Tibial nerve (tissue), 4 donors: Measurements from ENCODE around the gene DHX58. TPM values are rescaled to one million over a fixed set of nuclear protein-coding genes. Genes with fewer than 3 reads are reported as not detected.
A peak's percentile ranks its signal among the peaks of the same experiment; 100 is the strongest.

Experiments
- DNase-seq, 2 donors: peaks; one replicate each; pipeline ENCODE4 v3.0.0-alpha.2; 2019; ENCODE audit warnings: low spot score in 2 of 2
- H3K27ac ChIP-seq, 4 donors: fragments of 200-600 bp; sonication (generic) in 3 of 4; one replicate each; pipeline ENCODE4 v1.5.1; 2017 to 2019; ENCODE audit warnings: mild to moderate bottlenecking in 1 of 4
- H3K27me3 ChIP-seq, 2 donors: fragments of 200-600 bp; sonication (generic) in 1 of 2; one replicate each; pipeline versions ENCODE4 v1.5.1 to v1.6.0; 2017 to 2019
- H3K36me3 ChIP-seq, 3 donors: fragments of 200-600 bp; sonication (generic); one replicate each; pipeline ENCODE4 v1.5.1; 2018 to 2019
- H3K4me1 ChIP-seq, 4 donors: fragments of 200-600 bp; sonication (generic) in 3 of 4; one replicate each; pipeline ENCODE4 v1.5.1; 2017 to 2019
- H3K4me3 ChIP-seq, 4 donors: fragments of 200-600 bp; sonication (generic) in 3 of 4; one replicate each; pipeline ENCODE4 v1.5.1; 2017 to 2019; ENCODE audit warnings: mild to moderate bottlenecking in 1 of 4, moderate library complexity in 1 of 4
- H3K9me3 ChIP-seq, 4 donors: fragments of 200-600 bp; sonication (generic) in 3 of 4; one replicate each; pipeline ENCODE4 v1.5.1; 2017 to 2019
- CTCF ChIP-seq, 5 experiments: fragments of 200-600 bp in 3 of 5; fragments of 450-650 bp in 2 of 5; sonication (generic) in 3 of 5; IDR thresholded peaks; one replicate each; pipeline ENCODE4 v1.5.1; 2016 to 2019; ENCODE audit warnings: antibody characterized with exemption in 5 of 5, mild to moderate bottlenecking in 3 of 5, moderate library complexity in 2 of 5
- EP300 ChIP-seq, 2 donors: sonication (generic); formaldehyde crosslinking; IDR thresholded peaks; one replicate each; pipeline ENCODE4 v1.6.1; 2017; ENCODE audit warnings: antibody characterized with exemption in 2 of 2, mild to moderate bottlenecking in 1 of 2
- POLR2A ChIP-seq, 2 donors: fragments of 450-650 bp; IDR thresholded peaks; one replicate each; pipeline ENCODE4 v1.6.1; 2017; ENCODE audit warnings: antibody characterized with exemption in 2 of 2, mild to moderate bottlenecking in 2 of 2, moderate library complexity in 2 of 2
- WGBS, 2 donors: methylation state at CpG; one replicate each; pipeline ENCODE4 v1.1.5; 2018; 5-methylcytosine and 5-hydroxymethylcytosine counted together
- total RNA-seq, 4 donors: library from RNA; depleted of rRNA; stranded (reverse); fragments of >200 nt; gene quantifications; one replicate each; pipeline ENCODE4 v1.1.0, GENCODE V29; 2016

The DHX58 gene
- total RNA-seq, 4 donors from 2014 or later, result 15.9 to 29.4 (median 21.7) TPM

DNA sequence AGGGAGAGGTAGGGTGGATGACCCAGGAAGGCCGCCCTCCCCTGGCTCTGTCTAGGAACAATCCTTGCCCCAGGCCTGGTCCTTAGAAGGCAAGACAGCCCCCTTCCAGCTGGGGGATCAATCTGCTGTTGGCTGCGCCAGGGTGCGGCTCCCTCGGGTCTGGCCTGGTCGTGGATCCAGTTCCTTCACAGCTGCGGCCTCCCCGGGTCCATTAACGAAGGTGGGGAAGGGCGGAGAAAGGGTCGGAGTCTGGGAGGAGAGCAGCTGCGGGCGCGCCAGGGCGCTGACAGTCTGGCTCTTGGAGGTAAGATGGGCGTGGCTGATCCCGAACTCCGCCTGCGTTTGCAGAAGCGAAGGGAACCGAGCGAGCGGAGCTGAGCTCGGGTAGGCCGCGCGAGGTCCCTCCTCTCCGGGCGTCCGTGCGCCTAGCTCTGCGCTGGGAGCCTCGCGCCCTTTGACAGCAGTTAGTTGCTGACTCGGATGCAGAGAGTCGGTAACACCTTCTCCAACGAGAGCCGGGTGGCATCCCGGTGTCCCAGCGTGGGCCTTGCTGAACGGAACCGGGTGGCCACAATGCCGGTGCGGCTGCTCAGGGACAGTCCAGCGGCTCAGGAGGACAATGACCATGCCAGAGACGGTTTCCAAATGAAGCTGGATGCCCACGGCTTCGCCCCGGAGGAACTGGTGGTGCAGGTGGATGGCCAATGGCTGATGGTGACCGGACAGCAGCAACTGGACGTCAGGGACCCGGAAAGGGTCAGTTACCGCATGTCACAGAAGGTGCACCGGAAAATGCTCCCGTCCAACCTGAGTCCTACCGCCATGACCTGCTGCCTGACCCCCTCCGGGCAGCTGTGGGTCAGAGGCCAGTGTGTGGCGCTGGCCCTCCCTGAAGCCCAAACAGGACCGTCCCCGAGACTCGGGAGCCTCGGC lies 10.1 kb upstream of the DHX58 start, which contains the start of gene HSPB9:
TSS of gene HSPB9 (plus strand) at position 434 of the 933 bp plus-strand sequence. CDS start at position 481, 47 bp downstream.
- no peaks in the 10 kb centered on the region for H3K9me3 ChIP-seq
- TF ChIP-seq EP300 (IDR thresholded peaks at IDR 0.05) (no peak), POLR2A (IDR thresholded peaks at IDR 0.05) (no peak), CTCF (IDR thresholded peaks at IDR 0.05) (no peak)
- H3K4me3 ChIP-seq, result peak within 1 kb of the TSS in 1 of 4 donors; percentile 18
- peaks cover 0 to 60% (median 3%) of the 10 kb centered on the region in 3 donors for H3K36me3 ChIP-seq
- WGBS, 2 donors, result 71 to 72% methylated on average over 37 to 51 of the region's 61 CpGs
- H3K4me1 ChIP-seq, result peaks cover 0 to 35% (median 14%) of the 10 kb centered on the region in 4 donors
- DNase-seq, result no peak
- H3K27ac ChIP-seq, result peak within 1 kb of the TSS in 2 of 4 donors; percentile 51 to 83
- no peaks in the 10 kb centered on the region for H3K27me3 ChIP-seq

DNA sequence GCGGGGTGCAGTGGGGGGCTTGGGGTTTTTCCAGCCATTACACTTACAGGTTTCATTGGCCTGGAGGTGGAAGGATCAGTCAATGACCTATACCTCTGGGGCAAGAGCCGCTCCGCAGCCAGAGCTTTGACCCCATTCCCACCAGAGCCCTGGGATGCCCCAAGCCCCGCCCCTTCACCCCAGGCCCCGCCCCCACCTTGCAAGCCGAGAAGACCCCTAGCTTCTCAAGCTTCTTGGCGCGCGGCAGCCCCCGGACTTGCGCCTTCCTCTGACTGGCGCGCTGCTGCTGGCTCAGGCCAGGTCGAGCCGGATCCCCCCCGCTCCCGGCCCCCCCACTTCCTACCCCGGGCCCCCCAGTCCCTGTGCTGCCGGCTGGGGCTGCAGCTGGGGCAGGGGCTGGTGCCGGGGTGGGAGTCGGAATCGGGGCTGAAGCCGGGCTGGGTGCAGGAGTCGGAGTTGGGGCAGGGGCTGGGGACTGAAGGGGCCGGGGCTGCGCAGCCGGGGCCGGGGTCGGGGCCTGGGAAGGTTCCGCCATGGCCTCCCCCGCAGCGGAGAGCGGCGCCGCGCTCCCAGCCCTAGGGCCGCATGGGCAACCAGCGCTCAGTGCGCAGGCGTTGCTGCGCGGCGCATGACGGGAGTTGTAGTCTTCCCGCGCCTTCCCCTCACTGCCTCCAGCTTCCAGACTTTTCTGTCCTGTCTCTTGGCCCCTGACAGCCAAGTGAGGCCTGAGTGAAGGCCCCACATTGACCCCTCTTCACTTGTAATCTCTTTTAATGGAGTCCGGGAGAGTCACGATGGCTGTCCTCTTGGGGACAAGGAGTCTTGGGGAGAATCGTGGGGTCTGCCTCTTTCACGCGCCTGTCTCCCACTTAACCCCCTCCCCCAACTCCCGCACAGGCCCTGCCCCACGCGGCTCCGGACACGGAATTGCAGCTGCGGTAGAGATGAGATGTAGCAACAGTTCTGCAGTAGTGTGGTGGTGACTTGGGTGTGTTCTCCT lies 8.6 kb upstream of the DHX58 start, which contains the start of gene KAT2A:
TSS of gene KAT2A (minus strand) at position 598 of the 1,000 bp plus-strand sequence. CDS start at position 535, 63 bp downstream.
- Histone ChIP-seq H3K27ac (peak within 1 kb of the TSS in 3 of 4 donors; percentile 51 to 83 (median 54)), H3K4me3 (peak within 1 kb of the TSS; percentile 48 to 96 (median 92)), H3K4me1 (peaks cover 0 to 42% (median 14%) of the 10 kb centered on the region in 4 donors), H3K36me3 (peaks cover 0 to 60% (median 0%) of the 10 kb centered on the region in 3 donors), H3K9me3 (no peaks in the 10 kb centered on the region), H3K27me3 (no peaks in the 10 kb centered on the region)
- DNase-seq, result peak; percentile 63 to 65
- WGBS, 2 donors, result 9 to 11% methylated on average over 29 to 34 of the region's 57 CpGs
- TF ChIP-seq POLR2A (IDR thresholded peaks at IDR 0.05) (peak in 1 of 2 donors; percentile 17), EP300 (IDR thresholded peaks at IDR 0.05) (peak; percentile 58 to 63), CTCF (IDR thresholded peaks at IDR 0.05) (no peak)

GRCh38 chr17:42120161-42120769 lies 7.8 kb upstream of the DHX58 start:
- WGBS, 2 donors, result 53 to 59% methylated on average over 7 of the region's 7 CpGs
- DNase-seq, result no peak
- Histone ChIP-seq H3K27me3 (no peaks in the 10 kb centered on the region), H3K4me3 (peak overlapping the region in 3 of 4 donors; percentile 48 to 94 (median 89)), H3K9me3 (no peaks in the 10 kb centered on the region), H3K36me3 (peaks cover 0 to 60% (median 0%) of the 10 kb centered on the region in 3 donors), H3K4me1 (peaks cover 0 to 43% (median 14%) of the 10 kb centered on the region in 4 donors), H3K27ac (peak overlapping the region in 1 of 4 donors; percentile 83)
- TF ChIP-seq CTCF (IDR thresholded peaks at IDR 0.05), result no peak
- TF ChIP-seq EP300 (IDR thresholded peaks at IDR 0.05), result no peak
- no peak for TF ChIP-seq POLR2A (IDR thresholded peaks at IDR 0.05)

DNA sequence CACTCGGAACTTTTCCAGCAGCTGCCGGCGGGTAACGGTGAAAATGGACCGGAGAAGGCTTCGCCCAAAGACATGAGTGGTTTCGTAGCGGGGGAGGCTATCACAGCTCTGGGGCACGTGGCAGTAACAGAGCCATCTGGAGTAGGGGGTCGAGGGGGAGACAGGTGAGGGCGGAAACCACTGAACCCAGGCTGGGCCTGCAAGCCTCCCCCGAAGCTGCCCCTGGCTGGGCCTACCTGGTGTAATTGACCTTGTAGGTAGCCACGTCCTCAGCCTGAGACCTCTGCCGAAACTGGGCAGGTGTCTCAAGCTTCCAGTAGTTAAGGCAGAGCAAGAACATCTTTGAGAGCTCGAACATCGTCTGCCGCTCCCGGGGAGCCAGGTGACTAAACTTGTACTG lies 6.8 kb upstream of the DHX58 start:
- no peak overlapping the region for H3K27ac ChIP-seq
- peaks cover 0 to 59% (median 0%) of the 10 kb centered on the region in 3 donors for H3K36me3 ChIP-seq
- no peaks in the 10 kb centered on the region for H3K27me3 ChIP-seq
- peaks cover 0 to 43% (median 14%) of the 10 kb centered on the region in 4 donors for H3K4me1 ChIP-seq
- no peaks in the 10 kb centered on the region for H3K9me3 ChIP-seq
- TF ChIP-seq CTCF (IDR thresholded peaks at IDR 0.05) (no peak), EP300 (IDR thresholded peaks at IDR 0.05) (no peak), POLR2A (IDR thresholded peaks at IDR 0.05) (no peak)
- H3K4me3 ChIP-seq, result no peak overlapping the region
- DNase-seq, result no peak
- WGBS, 2 donors, result 91 to 93% methylated on average over 18 of the region's 18 CpGs
